Chondrocyte (in vitro differentiated cells): ENCODE measurements around the gene CLCNKA. TPM values are rescaled to one million over a fixed set of nuclear protein-coding genes. Genes with fewer than 3 reads are reported as not detected.
"Not testable (repeated sequence)": the region's sequence is repeated elsewhere in the genome, so short reads cannot be mapped to it uniquely, and the experiment has no call there.

Experiments used
- DNase-seq: peaks from one replicate; pipeline ENCODE4 v3.0.0; 2021; ENCODE audit warnings: mixed read lengths, low spot score
- H3K27ac Mint-ChIP-seq: one replicate; pipeline ENCODE4 v1.8.0; 2021; ENCODE audit warnings: mild to moderate bottlenecking, moderate library complexity, mixed read lengths; ENCODE audit not compliant: unreplicated experiment
- H3K27me3 Mint-ChIP-seq: 2 replicates; pipeline ENCODE4 v1.8.0; 2021; ENCODE audit warnings: low read depth, mixed read lengths
- H3K36me3 Mint-ChIP-seq: 2 replicates; pipeline ENCODE4 v1.8.0; 2021; ENCODE audit warnings: low read depth, mixed read lengths
- H3K4me1 Mint-ChIP-seq: 2 replicates; pipeline ENCODE4 v1.8.0; 2021; ENCODE audit warnings: low read depth, mild to moderate bottlenecking, mixed read lengths
- H3K4me3 Mint-ChIP-seq: one replicate; pipeline ENCODE4 v1.8.0; 2021; ENCODE audit warnings: mild to moderate bottlenecking, moderate library complexity, mixed read lengths; ENCODE audit not compliant: unreplicated experiment
- H3K9me3 Mint-ChIP-seq: 2 replicates; pipeline ENCODE4 v1.8.0; 2021; ENCODE audit warnings: low read depth, mixed read lengths
- total RNA-seq: library from RNA; stranded (reverse); gene quantifications from 3 replicates; pipeline ENCODE4 v1.2.1, GENCODE V29; 2021
- TF ChIP-seq, protein P1 (sequence below): fragments of 200-600 bp; sonication (generic); IDR thresholded peaks from 2 replicates; pipeline ENCODE4 v1.5.0; 2021; ENCODE audit warnings: antibody characterized with exemption, mild to moderate bottlenecking, moderate library complexity

Gene CLCNKA
- total RNA-seq, 1 donor from 2014 or later: 0.12 TPM

DNA sequence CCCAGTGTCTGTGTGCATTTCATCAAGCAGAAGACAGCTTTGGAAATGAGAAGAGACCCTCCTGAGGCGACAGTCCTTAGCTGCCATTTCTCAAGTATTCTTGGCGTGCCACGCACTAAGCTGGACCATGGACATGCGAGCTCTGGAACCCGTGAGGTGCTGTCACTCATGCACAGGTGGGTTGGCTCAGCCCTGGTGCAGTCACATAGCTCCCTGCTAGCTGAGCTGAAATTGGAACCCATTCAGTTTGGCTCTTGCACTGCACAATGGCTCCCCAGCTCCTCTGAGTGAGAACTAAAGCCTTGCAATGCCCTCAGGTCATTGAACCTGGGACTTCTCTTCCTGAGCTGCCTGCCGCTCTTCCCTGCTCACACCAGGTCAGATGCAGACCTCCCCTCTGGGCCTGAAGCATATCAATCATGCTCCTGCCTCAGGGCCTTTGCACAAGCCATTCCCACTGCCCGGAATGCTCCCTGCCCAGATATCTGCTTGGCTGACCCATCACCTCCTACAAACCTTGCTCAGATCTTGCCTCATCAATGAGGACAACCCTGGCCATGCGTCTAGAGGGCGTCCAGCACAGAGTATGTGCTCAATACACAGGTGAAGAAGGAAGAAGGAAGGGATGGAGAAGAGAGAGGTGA, 24.1 kb upstream of the CLCNKA start:
- H3K27ac Mint-ChIP-seq: no peak overlapping the region
- peaks cover 7% of the 10 kb centered on the region for H3K27me3 Mint-ChIP-seq
- H3K4me1 Mint-ChIP-seq: no peaks in the 10 kb centered on the region
- TF ChIP-seq, protein P1, sequence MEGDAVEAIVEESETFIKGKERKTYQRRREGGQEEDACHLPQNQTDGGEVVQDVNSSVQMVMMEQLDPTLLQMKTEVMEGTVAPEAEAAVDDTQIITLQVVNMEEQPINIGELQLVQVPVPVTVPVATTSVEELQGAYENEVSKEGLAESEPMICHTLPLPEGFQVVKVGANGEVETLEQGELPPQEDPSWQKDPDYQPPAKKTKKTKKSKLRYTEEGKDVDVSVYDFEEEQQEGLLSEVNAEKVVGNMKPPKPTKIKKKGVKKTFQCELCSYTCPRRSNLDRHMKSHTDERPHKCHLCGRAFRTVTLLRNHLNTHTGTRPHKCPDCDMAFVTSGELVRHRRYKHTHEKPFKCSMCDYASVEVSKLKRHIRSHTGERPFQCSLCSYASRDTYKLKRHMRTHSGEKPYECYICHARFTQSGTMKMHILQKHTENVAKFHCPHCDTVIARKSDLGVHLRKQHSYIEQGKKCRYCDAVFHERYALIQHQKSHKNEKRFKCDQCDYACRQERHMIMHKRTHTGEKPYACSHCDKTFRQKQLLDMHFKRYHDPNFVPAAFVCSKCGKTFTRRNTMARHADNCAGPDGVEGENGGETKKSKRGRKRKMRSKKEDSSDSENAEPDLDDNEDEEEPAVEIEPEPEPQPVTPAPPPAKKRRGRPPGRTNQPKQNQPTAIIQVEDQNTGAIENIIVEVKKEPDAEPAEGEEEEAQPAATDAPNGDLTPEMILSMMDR: no peak
- H3K9me3 Mint-ChIP-seq: no peaks in the 10 kb centered on the region
- no peaks in the 10 kb centered on the region for H3K36me3 Mint-ChIP-seq
- DNase-seq: peak; percentile 44
- no peak overlapping the region for H3K4me3 Mint-ChIP-seq

DNA sequence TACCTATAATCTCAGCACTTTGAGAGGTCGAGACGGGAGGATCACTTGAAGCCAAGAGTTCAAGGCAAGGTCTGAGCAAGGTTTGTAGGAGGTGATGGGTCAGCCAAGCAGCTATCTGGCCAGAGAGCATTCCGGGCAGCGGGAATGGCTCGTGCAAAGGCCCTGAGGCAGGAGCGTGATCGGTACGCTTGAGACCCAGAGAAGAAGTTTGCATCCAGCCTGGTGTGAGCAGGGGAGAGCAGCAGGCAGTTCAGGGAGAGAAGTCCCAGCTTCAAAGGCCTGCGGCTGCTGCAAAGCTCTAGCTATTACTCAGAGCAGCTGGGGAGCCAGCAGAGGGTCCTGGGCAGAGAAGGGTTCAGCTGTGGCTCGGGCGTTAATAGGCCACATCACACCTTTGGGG, 22.9 kb upstream of the CLCNKA start:
- TF ChIP-seq, protein P1: no peak
- no peaks in the 10 kb centered on the region for H3K4me1 Mint-ChIP-seq
- no peaks in the 10 kb centered on the region for H3K36me3 Mint-ChIP-seq
- no peak overlapping the region for H3K4me3 Mint-ChIP-seq
- DNase-seq: peak; percentile 80
- peaks cover 7% of the 10 kb centered on the region for H3K27me3 Mint-ChIP-seq
- no peak overlapping the region for H3K27ac Mint-ChIP-seq
- no peaks in the 10 kb centered on the region for H3K9me3 Mint-ChIP-seq

DNA sequence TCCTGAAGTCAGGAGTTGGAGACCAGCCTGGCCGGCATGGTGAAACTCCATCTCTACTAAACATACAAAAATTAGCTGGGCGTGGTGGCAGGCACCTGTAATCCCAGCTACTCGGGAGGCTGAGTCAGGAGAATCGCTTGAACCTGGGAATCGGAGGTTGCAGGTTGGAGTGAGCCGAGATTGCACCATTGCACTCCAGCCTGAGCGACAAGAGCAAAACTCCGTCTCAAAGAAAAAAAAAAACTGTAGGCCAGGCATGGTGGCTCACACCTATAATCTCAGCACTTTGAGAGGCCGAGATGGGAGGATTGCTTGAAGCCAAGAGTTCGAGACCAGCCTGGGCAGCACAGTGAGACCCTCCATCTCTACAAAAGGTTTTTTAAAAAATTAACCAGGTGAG, 20.6 kb upstream of the CLCNKA start:
- not testable (repeated sequence) for DNase-seq, H3K27me3 Mint-ChIP-seq, H3K36me3 Mint-ChIP-seq, H3K4me3 Mint-ChIP-seq, H3K4me1 Mint-ChIP-seq, H3K27ac Mint-ChIP-seq, H3K9me3 Mint-ChIP-seq

DNA sequence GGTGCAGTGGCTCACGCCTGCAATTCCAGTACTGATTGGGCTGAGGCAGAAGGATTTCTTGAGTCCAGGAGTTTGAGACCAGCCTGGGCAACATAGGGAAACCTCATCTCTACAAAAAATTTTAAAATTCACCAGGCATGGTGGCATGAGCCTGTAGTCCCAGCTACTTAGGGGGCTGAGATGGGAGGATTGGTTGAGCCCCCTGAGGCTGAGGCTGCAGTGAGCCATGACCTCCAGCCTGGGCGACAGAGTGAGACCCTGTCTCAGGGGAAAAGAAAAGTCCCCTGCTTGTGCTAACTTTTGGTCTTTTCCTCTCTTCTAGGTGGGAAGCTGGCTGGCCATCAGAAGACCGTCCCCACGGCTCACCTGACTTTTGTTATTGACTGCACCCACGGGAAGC, 16.2 kb upstream of the CLCNKA start:
- Mint-ChIP-seq H3K4me1 (peaks cover 8% of the 10 kb centered on the region), H3K9me3 (no peaks in the 10 kb centered on the region), H3K27me3 (no peaks in the 10 kb centered on the region), H3K4me3 (no peak overlapping the region), H3K27ac (no peak overlapping the region), H3K36me3 (no peaks in the 10 kb centered on the region)
- peak; percentile 29 for DNase-seq
- TF ChIP-seq, protein P1: no peak

DNA sequence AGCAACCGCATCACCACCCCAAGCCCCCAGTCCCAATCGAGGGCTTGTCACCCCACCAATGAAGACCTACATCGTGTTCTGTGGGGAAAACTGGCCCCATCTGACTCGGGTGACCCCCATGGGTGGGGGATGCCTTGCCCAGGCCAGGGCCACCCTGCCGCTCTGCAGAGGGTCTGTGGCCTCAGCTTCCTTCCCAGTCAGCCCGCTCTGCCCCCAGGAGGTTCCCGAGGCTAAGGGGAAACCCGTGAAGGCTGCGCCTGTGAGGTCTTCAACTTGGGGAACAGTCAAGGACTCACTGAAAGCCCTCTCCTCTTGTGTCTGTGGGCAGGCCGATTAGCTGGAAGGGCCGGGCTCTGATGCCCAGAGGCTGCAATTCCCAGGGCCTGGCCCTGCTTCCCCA, 15.8 kb upstream of the CLCNKA start:
- TF ChIP-seq, protein P1: no peak
- H3K27ac Mint-ChIP-seq: no peak overlapping the region
- H3K9me3 Mint-ChIP-seq: no peaks in the 10 kb centered on the region
- peaks cover 8% of the 10 kb centered on the region for H3K4me1 Mint-ChIP-seq
- no peak overlapping the region for H3K4me3 Mint-ChIP-seq
- DNase-seq: peak; percentile 66
- no peaks in the 10 kb centered on the region for H3K36me3 Mint-ChIP-seq
- no peaks in the 10 kb centered on the region for H3K27me3 Mint-ChIP-seq
